ENCODE measurements around the gene STRN.
"Not testable (repeated sequence)": the region's sequence is repeated elsewhere in the genome, so short reads cannot be mapped to it uniquely, and the experiment has no call there.

Gene STRN

DNA sequence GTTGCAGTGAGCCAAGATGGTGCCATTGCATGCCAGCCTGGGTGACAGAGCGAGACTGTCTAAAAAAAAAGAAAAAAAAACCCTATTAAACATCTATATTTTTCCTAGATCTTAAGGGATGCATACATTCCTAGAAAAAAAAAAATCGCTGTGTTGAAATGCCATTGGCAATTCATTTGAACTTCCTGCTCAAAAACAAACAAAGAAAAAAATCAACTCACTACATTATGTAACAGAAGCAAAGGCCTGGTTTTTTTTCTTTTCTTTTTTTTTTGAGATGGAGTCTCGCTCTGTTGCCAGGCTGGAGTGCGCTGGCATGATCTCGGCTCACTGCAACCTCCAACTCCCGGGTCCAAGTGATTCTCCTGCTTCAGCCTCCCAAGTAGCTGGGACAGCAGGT, 21.7 kb upstream of the STRN start:
- Histone ChIP-seq H3K27me3 (ENCODE audit: insufficient read depth, poor library complexity, severe bottlenecking) (no peaks in the 10 kb centered on the region), H3K27ac (replicated peaks) (no peak overlapping the region), H3K4me3 (replicated peaks; ENCODE audit: insufficient read depth, low read length) (no peak overlapping the region)
- no peak for DNase-seq (ENCODE audit: low read depth in 1 of 2, low spot score in 1 of 2)
- TF ChIP-seq SPI1 (IDR thresholded peaks at IDR 0.05; ENCODE audit: borderline replicate concordance, low read depth) (no peak), GABPA (IDR thresholded peaks at IDR 0.05; ENCODE audit: low read depth) (no peak), REST (IDR thresholded peaks at IDR 0.05; ENCODE audit: insufficient replicate concordance, low read depth) (no peak), CTCF (IDR thresholded peaks at IDR 0.05; ENCODE audit: insufficient read depth, low read length) (no peak), POLR2AphosphoS5 (IDR thresholded peaks at IDR 0.05; ENCODE audit: low read depth) (no peak)

DNA sequence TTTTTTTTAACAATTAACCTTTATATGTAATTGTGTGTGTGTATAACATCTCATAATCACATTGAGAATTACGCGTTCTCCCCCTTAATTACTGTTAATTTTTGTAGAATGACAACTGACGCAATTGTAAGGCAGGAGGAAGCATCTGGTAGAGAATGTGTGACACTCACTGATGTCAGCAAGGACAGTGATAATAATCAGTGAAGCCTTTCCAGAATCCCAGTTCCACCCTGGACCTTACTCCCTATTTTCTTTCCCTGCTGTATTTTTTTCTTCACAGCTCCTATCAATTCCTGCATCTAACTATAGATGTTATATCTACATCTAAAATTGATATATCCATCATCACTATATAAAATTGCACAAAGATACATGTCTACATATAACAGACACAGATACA, 16.1 kb upstream of the STRN start:
- no peak for TF ChIP-seq SPI1 (IDR thresholded peaks at IDR 0.05; ENCODE audit: borderline replicate concordance, low read depth)
- TF ChIP-seq CTCF (IDR thresholded peaks at IDR 0.05; ENCODE audit: insufficient read depth, low read length), result no peak
- TF ChIP-seq POLR2AphosphoS5 (IDR thresholded peaks at IDR 0.05; ENCODE audit: low read depth), result no peak
- TF ChIP-seq REST (IDR thresholded peaks at IDR 0.05; ENCODE audit: insufficient replicate concordance, low read depth), result no peak
- no peak for TF ChIP-seq GABPA (IDR thresholded peaks at IDR 0.05; ENCODE audit: low read depth)
- H3K27ac ChIP-seq (replicated peaks), result no peak overlapping the region
- no peak for DNase-seq (ENCODE audit: low read depth in 1 of 2, low spot score in 1 of 2)
- H3K27me3 ChIP-seq (ENCODE audit: insufficient read depth, poor library complexity, severe bottlenecking), result no peaks in the 10 kb centered on the region
- no peak overlapping the region for H3K4me3 ChIP-seq (replicated peaks; ENCODE audit: insufficient read depth, low read length)

GRCh38 chr2:36981911-36982310, 15.6 kb upstream of the STRN start:
- H3K4me3 ChIP-seq (replicated peaks; ENCODE audit: insufficient read depth, low read length), result no peak overlapping the region
- no peak for TF ChIP-seq GABPA (IDR thresholded peaks at IDR 0.05; ENCODE audit: low read depth)
- TF ChIP-seq REST (IDR thresholded peaks at IDR 0.05; ENCODE audit: insufficient replicate concordance, low read depth), result no peak
- TF ChIP-seq CTCF (IDR thresholded peaks at IDR 0.05; ENCODE audit: insufficient read depth, low read length), result no peak
- no peak for TF ChIP-seq POLR2AphosphoS5 (IDR thresholded peaks at IDR 0.05; ENCODE audit: low read depth)
- TF ChIP-seq SPI1 (IDR thresholded peaks at IDR 0.05; ENCODE audit: borderline replicate concordance, low read depth), result no peak
- DNase-seq (ENCODE audit: low read depth in 1 of 2, low spot score in 1 of 2), result no peak
- H3K27ac ChIP-seq (replicated peaks), result no peak overlapping the region
- no peaks in the 10 kb centered on the region for H3K27me3 ChIP-seq (ENCODE audit: insufficient read depth, poor library complexity, severe bottlenecking)

GRCh38 chr2:36979007-36979406, 12.7 kb upstream of the STRN start:
- DNase-seq (ENCODE audit: low read depth in 1 of 2, low spot score in 1 of 2); H3K4me3 ChIP-seq (replicated peaks; ENCODE audit: insufficient read depth, low read length); H3K27me3 ChIP-seq (ENCODE audit: insufficient read depth, poor library complexity, severe bottlenecking); H3K27ac ChIP-seq (replicated peaks): not testable (repeated sequence)

Data from HL-60 (cell line).